Lower leg skin (tissue), 3 donors: ENCODE results near the gene NLRC3.

Source experiments
- CTCF ChIP-seq, 3 donors: fragments of 450-650 bp; IDR thresholded peaks; one replicate each; pipeline ENCODE4 v1.5.1; 2016; ENCODE audit warnings: antibody characterized with exemption in 3 of 3, mild to moderate bottlenecking in 3 of 3, moderate library complexity in 2 of 3
- POLR2A ChIP-seq, 2 donors: fragments of 450-650 bp; IDR thresholded peaks; one replicate each; pipeline ENCODE4 v1.6.1; 2016 to 2017; ENCODE audit warnings: antibody characterized with exemption in 2 of 2, mild to moderate bottlenecking in 1 of 2, moderate library complexity in 1 of 2

GRCh38 chr16:3609895-3610697, 32.9 kb upstream of the NLRC3 start:
- TF ChIP-seq CTCF (IDR thresholded peaks at IDR 0.05) (no peak), POLR2A (IDR thresholded peaks at IDR 0.05) (no peak)
